Measurements from ENCODE around the gene PDE6A.
"Not testable (repeated sequence)": the region's sequence is repeated elsewhere in the genome, so short reads cannot be mapped to it uniquely, and the experiment has no call there.

Gene PDE6A

GRCh38 chr5:149892594-149892993 is 52.0 kb downstream of the PDE6A start:
- no peak for DNase-seq

- no peak for DNase-seq
Measured at GRCh38 chr5:149888280-149888679, 56.3 kb downstream of the PDE6A start.

- no peak for DNase-seq
Measured at GRCh38 chr5:149887622-149888183, 56.9 kb downstream of the PDE6A start.

- DNase-seq: no peak
Measured at GRCh38 chr5:149886692-149887470, 57.7 kb downstream of the PDE6A start.

GRCh38 chr5:149886060-149886459 is 58.5 kb downstream of the PDE6A start:
- no peak for DNase-seq

GRCh38 chr5:149885513-149885912 is 59.1 kb downstream of the PDE6A start:
- DNase-seq: no peak

- no peak for DNase-seq
Measured at GRCh38 chr5:149883550-149883949, 61.0 kb downstream of the PDE6A start.

- DNase-seq: not testable (repeated sequence)
Measured at GRCh38 chr5:149882633-149883032, 62.0 kb downstream of the PDE6A start.

- no peak for DNase-seq
Measured at GRCh38 chr5:149881874-149882273, 62.7 kb downstream of the PDE6A start.

GRCh38 chr5:149881069-149881622 is 63.4 kb downstream of the PDE6A start:
- DNase-seq: no peak

GRCh38 chr5:149879593-149879992 is 65.0 kb downstream of the PDE6A start:
- not testable (repeated sequence) for DNase-seq

GRCh38 chr5:149878371-149878770 is 66.2 kb downstream of the PDE6A start:
- no peak for DNase-seq

- no peak for DNase-seq
Measured at GRCh38 chr5:149873896-149874295, 70.7 kb downstream of the PDE6A start.

- no peak for DNase-seq
Measured at GRCh38 chr5:149872351-149873040, 72.1 kb downstream of the PDE6A start.

GRCh38 chr5:149871471-149871870 is 73.1 kb downstream of the PDE6A start:
- no peak for DNase-seq

GRCh38 chr5:149870697-149871096 is 73.9 kb downstream of the PDE6A start:
- no peak for DNase-seq

- DNase-seq: no peak
Measured at GRCh38 chr5:149870232-149870631, 74.4 kb downstream of the PDE6A start.

- no peak for DNase-seq
Measured at GRCh38 chr5:149869411-149869821, 75.2 kb downstream of the PDE6A start.

- DNase-seq: no peak
Measured at GRCh38 chr5:149865746-149866145, 78.8 kb downstream of the PDE6A start.

- no peak for DNase-seq
Measured at GRCh38 chr5:149863830-149864229, 80.8 kb downstream of the PDE6A start.

GRCh38 chr5:149863176-149863575 is 81.4 kb downstream of the PDE6A start:
- no peak for DNase-seq

GRCh38 chr5:149860801-149861322 is 83.7 kb downstream of the PDE6A start:
- no peak for DNase-seq

GRCh38 chr5:149859746-149860145 is 84.8 kb downstream of the PDE6A start:
- no peak for DNase-seq
